Neutrophil (primary cell): ENCODE results near the gene UNC13C.

ENCODE experiments used
- H3K27ac ChIP-seq: fragments of 200-600 bp; sonication (generic); 2 replicates; pipeline ENCODE4 v1.5.1; 2016; ENCODE audit warnings: mild to moderate bottlenecking, moderate library complexity
- H3K27me3 ChIP-seq: fragments of 200-600 bp; sonication (generic); 2 replicates; pipeline ENCODE4 v1.6.0; 2016; ENCODE audit warnings: mild to moderate bottlenecking
- H3K36me3 ChIP-seq: fragments of 200-600 bp; sonication (generic); 2 replicates; pipeline ENCODE4 v1.5.1; 2017
- H3K4me1 ChIP-seq, 2 experiments: fragments of 200-600 bp in 1 of 2; sonication (generic) in 1 of 2; 1 replicate in 1 of 2; 2 replicates in 1 of 2; pipeline versions ENCODE4 v1.5.1 to v1.6.1; 2013 to 2016; ENCODE audit warnings: low read depth in 1 of 2, low read length in 1 of 2, mild to moderate bottlenecking in 1 of 2, moderate library complexity in 1 of 2; ENCODE audit not compliant: control insufficient read depth in 1 of 2, insufficient read depth in 1 of 2
- H3K4me3 ChIP-seq, 2 experiments: fragments of 200-600 bp in 1 of 2; sonication (generic) in 1 of 2; 1 replicate in 1 of 2; 2 replicates in 1 of 2; pipeline ENCODE4 v1.5.1; 2013 to 2016; ENCODE audit warnings: low read depth in 1 of 2, low read length in 1 of 2, mild to moderate bottlenecking in 1 of 2, moderate library complexity in 1 of 2
- H3K9me3 ChIP-seq: fragments of 200-600 bp; sonication (generic); 2 replicates; pipeline ENCODE4 v1.5.1; 2016
- CTCF ChIP-seq: fragments of 200-600 bp; sonication (generic); IDR thresholded peaks from 2 replicates; pipeline ENCODE4 v1.5.1; 2016; ENCODE audit warnings: antibody characterized with exemption

UNC13C gene

GRCh38 chr15:54364961-54365360 lies 386.7 kb downstream of the UNC13C start:
- Histone ChIP-seq H3K4me1 (no peaks in the 10 kb centered on the region), H3K27ac (no peak overlapping the region)

DNA sequence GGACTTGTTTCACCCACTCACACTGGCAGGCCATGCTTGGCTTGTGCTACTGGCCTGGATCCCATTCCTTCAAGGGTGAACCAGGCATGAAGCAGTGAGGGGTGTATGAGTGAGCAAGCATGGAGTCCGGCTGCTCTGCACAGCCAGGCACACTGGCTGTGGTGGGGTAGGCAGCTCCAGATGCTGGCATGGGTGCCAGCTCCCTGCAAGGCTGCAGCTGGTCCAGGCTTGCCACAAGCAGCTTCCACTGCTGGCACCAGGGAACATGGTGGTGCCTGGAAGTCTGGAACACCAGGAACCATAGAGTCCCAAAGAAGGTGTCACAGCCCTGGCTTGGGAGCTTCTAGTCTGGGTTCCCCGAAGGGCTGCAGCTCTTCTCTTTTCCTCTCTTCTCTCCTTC lies 395.1 kb downstream of the UNC13C start:
- Histone ChIP-seq H3K27me3 (no peaks in the 10 kb centered on the region), H3K36me3 (no peaks in the 10 kb centered on the region), H3K9me3 (peaks cover 5% of the 10 kb centered on the region), H3K27ac (no peak overlapping the region), H3K4me1 (no peaks in the 10 kb centered on the region), H3K4me3 (no peak overlapping the region)
- TF ChIP-seq CTCF: no peak

More at GRCh38 chr15:54364961-54365360, 386.7 kb downstream of the UNC13C start:
- no peaks in the 10 kb centered on the region for H3K27me3 ChIP-seq
- no peak for TF ChIP-seq CTCF
- H3K9me3 ChIP-seq: no peaks in the 10 kb centered on the region
- no peaks in the 10 kb centered on the region for H3K36me3 ChIP-seq
- no peak overlapping the region for H3K4me3 ChIP-seq

DNA sequence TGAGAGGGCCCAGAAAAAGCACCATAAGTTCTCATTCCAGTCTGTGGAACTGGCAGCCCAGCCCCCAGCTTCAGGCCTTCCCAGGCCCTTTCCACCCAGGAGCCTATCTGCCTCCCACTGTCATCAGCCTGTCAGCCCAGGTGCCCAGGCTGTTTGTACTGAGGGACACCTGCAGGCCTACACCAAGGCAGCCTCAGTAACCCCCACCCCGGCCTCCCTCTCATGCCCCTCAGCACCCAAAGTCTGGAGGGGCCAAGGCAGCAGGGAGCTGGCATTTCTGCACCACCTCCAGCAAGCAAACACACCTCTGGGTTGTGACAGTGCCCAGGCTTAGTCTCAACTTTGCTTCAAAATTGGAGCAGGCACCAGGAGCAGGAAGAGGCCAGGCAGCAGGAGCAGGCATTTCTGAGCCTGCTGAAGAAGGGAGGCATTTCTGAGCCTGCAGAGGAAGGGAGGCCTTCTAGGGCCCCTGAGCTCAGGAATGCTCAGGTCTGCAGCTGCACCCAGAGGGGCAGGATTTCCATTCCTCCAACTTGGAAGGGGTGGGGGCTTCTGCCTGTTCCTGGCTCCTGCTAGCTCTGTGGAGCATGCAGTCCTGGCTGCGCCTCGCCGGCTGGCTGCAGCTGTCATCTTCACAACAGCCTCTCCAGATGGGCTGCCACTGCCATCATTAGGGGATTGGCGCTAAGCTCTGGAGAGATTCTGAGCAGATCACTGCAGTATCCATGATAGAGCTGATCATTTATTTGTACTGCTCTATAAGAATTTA lies 396.1 kb downstream of the UNC13C start:
- Histone ChIP-seq H3K36me3 (no peaks in the 10 kb centered on the region), H3K9me3 (peaks cover 5% of the 10 kb centered on the region), H3K27ac (no peak overlapping the region), H3K4me1 (no peaks in the 10 kb centered on the region), H3K4me3 (no peak overlapping the region), H3K27me3 (no peaks in the 10 kb centered on the region)
- no peak for TF ChIP-seq CTCF

- Histone ChIP-seq H3K9me3 (no peaks in the 10 kb centered on the region), H3K4me1 (no peaks in the 10 kb centered on the region), H3K4me3 (no peak overlapping the region), H3K27ac (no peak overlapping the region), H3K36me3 (no peaks in the 10 kb centered on the region), H3K27me3 (no peaks in the 10 kb centered on the region)
- no peak for TF ChIP-seq CTCF
Measured at GRCh38 chr15:54387799-54388198, 409.6 kb downstream of the UNC13C start.

DNA sequence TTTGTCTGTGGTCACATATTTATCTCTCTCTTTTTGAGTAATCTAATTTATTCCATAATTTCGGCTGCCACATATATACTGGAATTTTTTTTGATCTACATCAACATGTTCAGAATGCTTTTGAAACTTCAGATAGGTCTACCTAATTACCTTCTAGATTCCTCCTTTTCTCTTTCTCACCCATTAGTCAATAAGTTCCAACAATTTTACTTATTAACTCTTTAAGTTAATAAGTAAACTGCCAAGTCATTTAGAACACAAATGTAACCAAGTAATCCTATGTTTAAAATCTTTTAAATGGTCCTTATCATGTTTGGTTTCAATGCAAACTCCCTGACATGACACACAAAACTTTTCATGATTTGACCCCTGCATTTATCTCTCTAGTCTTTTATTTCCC lies 410.5 kb downstream of the UNC13C start:
- H3K4me3 ChIP-seq: no peak overlapping the region
- no peak for TF ChIP-seq CTCF
- H3K27me3 ChIP-seq: no peaks in the 10 kb centered on the region
- no peaks in the 10 kb centered on the region for H3K36me3 ChIP-seq
- no peaks in the 10 kb centered on the region for H3K4me1 ChIP-seq
- H3K27ac ChIP-seq: no peak overlapping the region
- no peaks in the 10 kb centered on the region for H3K9me3 ChIP-seq
